GM19193 (cell line): ENCODE measurements around the gene CCDC88B.
A peak's percentile ranks its signal among the peaks of the same experiment; 100 is the strongest.

Source experiments
- POLR2A ChIP-seq: IDR thresholded peaks from 4 replicates; pipeline ENCODE4 v1.6.1; 2011; ENCODE audit not compliant: insufficient read depth, insufficient read length; ENCODE audit errors: extremely low read depth

Gene CCDC88B

DNA sequence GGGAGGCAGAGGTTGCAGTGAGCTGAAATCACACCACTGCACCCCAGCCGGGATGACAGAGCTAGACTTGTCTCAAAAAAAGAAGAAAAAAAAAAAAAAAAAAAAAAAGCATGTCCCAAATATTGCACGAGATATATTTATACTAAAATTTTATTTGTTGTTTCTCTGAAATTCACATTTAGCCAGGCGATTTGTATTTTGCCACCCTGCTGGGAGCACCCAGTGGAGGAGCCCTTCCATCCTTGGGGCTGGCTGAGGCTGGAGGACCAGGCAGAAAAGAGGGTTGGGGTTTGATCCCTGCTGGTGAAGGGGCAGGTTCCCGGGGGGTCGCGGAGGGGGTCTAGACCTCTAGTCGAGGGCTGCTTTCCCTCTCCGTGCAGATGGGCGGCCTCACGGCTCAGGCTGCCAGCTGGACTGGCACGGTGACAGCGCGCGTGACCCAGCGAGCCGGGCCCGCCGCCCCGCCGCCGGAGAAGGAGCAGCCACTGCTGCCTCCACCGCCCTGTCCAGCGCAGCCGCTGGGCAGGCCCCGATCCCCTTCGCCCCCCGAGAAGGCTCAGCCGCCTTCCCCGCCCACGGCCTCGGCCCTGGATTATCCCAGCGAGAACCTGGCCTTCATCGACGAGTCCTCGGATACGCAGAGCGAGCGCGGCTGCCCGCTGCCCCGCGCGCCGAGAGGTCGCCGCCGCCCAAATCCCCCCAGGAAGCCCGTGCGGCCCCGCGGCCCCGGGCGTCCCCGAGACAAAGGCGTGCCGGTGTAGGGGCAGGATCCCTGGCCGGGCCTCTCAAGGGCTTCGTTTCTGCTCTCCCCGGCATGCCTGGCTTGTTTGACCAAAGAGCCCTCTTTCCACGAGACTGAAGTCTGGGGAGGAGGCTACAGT lies 40.8 kb upstream of the CCDC88B start:
- no peak for TF ChIP-seq POLR2A

DNA sequence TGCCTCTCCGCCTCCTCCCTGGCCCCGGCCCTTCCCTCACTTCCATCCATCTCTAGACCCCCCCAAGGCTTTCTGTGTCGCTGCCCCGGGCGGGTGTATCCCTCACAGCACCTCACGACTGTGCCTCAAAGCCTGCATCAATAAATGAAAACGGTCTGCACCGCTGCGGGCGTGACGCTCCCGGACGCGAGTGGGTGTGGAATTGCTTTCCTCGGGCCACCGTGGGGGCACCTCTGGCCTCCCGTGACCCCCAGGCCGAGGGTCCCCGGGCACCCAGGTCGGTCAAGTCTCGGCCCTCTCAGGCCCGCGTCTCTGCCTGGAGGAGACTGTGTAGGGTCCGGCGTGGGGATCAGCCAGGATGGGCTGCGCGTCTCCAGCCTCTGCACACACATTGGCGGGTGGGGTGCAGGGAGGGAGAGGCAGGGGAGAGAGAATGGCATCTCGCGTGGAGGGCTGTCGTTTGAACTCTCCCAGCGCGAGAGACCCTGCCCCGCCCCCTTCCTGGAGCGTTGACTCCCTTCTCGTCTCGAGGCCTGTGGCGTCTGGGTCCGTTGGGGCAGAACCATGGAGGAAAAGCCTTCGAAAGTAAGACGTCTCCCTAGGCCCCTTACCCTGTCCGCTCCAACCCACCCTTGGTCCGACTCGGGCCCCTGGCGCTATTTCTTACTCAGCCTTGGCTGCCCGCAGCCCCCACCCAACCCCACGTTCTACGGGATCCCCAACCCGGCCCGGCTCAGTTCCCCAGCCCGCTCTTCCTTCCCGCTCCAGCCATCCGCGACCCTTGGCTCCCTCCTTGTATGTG lies 40.0 kb upstream of the CCDC88B start, which contains the start of gene CATSPERZ:
Gene CATSPERZ, plus strand, starts transcription at position 512 of the 802 bp plus-strand sequence. Its CDS starts 53 bp downstream, at position 565.
- TF ChIP-seq POLR2A: no peak

DNA sequence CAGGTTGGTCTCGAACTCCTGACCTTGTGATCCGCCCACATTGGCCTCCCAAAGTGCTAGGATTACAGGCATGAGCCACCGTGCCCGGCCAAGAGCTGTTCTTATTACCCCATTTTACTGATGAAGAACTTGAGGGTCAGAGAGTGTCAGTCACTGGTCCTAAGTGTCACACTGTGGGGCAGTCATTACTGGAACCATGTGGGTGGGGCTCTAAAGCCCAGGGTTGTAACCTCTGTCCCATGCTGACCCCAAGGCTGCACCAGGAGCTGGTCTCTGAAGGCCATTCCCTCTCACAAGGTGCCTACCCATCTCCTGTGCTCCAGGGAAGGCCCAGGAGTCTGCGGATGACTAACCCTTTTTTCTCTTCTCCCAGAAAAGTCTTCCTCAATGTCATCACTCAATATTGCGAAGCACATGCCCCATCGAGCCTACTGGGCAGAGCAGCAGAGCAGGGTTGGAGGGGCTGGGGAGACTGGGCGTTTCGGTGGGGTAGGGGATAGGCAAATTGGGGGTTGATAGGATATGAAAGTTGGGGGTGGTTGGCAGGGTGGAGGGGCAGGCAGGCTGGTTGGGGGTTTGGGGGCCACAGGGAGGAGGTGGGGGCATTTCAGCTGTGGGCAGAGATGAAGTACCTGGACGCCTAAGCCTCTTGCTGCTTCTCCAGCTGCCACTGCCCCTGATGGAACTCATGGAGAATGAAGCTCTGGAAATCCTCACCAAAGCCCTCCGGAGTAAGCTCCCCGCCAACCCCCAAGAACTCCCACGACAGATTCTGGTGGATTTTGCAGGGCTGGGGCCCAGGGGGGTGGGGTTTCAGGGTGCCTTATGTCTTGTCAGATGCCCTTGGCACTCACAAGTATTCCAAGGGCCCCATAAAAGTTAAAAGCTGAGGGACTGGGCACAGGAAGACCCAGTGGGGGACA lies 36.6 kb upstream of the CCDC88B start:
- no peak for TF ChIP-seq POLR2A

- TF ChIP-seq POLR2A: no peak
Observed at GRCh38 chr11:64304032-64304315, 36.0 kb upstream of the CCDC88B start.

GRCh38 chr11:64304316-64305072 lies 35.5 kb upstream of the CCDC88B start:
- peak; percentile 73 for TF ChIP-seq POLR2A

DNA sequence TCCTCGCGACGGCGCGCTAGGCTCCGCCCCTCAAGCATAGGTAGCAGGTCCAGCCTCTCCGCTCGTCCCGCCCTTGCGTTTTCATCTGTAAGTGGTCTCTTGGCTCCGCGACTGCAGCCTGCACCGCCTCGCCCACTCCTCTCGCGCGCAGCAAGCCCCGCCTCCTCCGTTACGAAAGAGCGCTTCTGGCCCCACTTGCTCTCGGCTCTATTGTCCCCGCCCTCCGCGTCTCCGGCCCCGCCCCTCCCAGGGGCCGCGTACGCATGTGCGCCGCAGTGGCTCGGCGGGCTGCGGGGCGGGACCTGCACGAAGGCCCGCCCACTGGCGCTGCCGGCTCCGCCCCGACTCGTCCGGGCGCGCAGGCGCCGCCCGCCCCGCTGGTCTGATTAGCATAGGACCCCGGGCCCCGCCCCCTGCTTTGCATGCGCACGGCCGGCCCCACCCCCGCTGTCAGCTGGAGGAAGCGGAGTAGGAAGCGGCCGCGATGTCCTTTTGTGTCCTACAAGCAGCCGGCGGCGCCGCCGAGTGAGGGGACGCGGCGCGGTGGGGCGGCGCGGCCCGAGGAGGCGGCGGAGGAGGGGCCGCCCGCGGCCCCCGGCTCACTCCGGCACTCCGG lies 34.8 kb upstream of the CCDC88B start, which contains the start of gene ESRRA:
Gene ESRRA, plus strand, starts transcription at position 450 of the 616 bp plus-strand sequence. CDS start 1,656 bp downstream, outside the sequence.
- TF ChIP-seq POLR2A: peak; percentile 68

DNA sequence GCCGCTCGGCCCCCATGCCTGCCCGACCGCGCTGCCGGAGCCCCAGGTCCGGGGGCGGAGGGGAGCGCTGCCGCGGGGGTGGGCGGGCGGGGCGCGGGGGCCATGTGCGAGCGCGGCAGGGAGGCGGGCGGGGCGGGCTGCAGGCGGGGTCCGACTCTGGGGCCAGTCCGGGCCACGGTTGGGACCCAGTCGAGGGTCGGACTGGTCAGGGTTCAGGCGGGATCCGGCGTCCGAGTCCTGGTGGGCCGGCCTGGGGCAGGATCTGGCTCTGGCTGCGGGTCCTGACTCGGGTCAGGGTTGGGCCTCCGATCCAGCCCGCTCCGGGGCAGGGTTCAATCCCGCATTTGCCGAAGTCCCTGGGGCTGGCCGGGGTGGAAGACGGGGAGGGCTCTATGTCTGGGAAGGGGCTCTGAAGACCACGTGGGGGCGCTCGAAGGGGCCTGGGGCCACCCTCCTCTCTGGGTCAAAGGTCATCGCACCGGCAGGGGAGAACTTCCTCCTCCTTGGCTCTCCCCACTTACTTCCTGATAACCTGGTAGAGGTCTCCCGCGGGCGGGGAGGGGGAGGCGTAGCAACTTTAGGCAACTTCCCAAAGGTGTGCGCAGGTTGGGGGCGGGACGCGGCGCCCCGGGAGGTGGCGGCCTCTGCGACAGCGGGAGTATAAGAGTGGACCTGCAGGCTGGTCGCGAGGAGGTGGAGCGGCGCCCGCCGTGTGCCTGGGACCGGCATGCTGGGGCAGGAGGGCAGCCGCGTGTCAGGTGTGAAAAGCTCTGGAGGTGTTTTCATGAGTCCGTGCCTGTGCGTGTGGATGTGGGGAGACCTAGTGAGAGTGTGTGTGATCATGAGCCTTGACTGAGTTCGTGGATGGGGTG lies 34.1 kb upstream of the CCDC88B start:
- peak; percentile 48 for TF ChIP-seq POLR2A

GRCh38 chr11:64306563-64306875 lies 33.5 kb upstream of the CCDC88B start:
- no peak for TF ChIP-seq POLR2A

DNA sequence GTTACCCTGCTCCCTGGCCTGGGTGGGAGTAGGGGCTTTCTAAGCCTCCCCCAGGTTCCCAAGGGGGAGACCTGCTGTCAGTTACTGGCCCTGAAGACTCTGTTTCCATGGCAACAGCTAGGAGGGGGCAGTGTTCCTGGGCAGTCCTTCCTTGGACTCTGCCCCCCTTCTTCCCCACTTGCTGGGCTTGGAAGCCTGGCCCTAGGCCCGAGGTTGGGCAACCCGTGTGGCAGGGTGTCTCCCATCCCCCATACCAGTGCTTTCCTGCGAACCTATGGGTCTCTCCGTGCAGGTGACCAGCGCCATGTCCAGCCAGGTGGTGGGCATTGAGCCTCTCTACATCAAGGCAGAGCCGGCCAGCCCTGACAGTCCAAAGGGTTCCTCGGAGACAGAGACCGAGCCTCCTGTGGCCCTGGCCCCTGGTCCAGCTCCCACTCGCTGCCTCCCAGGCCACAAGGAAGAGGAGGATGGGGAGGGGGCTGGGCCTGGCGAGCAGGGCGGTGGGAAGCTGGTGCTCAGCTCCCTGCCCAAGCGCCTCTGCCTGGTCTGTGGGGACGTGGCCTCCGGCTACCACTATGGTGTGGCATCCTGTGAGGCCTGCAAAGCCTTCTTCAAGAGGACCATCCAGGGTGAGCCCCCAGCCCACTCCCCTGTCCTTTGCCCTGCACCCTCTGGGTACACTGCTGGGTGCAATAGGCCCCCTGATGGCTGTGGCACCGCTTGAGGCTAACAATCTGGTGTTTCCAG lies 33.0 kb upstream of the CCDC88B start:
- TF ChIP-seq POLR2A: no peak

DNA sequence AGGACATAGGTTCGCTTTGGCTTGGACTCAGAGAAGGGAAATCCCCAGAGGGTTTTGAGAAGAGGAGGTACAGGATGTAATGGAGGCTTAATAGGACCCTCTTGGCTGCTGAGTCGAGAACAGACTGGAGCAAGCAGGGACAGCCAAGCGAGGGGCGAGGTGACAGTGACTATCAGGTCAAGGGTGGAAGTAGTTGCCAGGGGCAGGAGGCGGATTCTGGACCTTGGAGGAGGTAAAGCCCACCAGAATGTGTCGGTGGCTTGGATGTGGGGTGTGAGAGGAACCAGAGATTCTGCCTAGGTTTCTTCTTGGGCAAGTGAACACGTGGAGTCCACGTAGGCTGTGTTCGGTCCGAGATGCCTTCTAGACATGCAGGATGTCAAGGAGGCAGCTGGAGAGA lies 27.1 kb upstream of the CCDC88B start:
- TF ChIP-seq POLR2A: no peak

- TF ChIP-seq POLR2A: no peak
Observed at GRCh38 chr11:64313491-64314145, 26.4 kb upstream of the CCDC88B start.
